HL-60/S4 treated with retinoic acid at 250 ng/mL for 4 days and 3 days (cell line): ENCODE data around the gene PACSIN1.

ENCODE experiments used
- in situ Hi-C: fragments of 300-500 bp; cut with MboI; formaldehyde crosslinking; loops from 2 replicates; pipeline ENCODE4 v1.7.0; 2022; ENCODE audit warnings: low sequenced_read_pairs

Gene PACSIN1, protein sequence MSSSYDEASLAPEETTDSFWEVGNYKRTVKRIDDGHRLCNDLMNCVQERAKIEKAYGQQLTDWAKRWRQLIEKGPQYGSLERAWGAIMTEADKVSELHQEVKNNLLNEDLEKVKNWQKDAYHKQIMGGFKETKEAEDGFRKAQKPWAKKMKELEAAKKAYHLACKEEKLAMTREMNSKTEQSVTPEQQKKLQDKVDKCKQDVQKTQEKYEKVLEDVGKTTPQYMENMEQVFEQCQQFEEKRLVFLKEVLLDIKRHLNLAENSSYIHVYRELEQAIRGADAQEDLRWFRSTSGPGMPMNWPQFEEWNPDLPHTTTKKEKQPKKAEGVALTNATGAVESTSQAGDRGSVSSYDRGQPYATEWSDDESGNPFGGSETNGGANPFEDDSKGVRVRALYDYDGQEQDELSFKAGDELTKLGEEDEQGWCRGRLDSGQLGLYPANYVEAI

DNA sequence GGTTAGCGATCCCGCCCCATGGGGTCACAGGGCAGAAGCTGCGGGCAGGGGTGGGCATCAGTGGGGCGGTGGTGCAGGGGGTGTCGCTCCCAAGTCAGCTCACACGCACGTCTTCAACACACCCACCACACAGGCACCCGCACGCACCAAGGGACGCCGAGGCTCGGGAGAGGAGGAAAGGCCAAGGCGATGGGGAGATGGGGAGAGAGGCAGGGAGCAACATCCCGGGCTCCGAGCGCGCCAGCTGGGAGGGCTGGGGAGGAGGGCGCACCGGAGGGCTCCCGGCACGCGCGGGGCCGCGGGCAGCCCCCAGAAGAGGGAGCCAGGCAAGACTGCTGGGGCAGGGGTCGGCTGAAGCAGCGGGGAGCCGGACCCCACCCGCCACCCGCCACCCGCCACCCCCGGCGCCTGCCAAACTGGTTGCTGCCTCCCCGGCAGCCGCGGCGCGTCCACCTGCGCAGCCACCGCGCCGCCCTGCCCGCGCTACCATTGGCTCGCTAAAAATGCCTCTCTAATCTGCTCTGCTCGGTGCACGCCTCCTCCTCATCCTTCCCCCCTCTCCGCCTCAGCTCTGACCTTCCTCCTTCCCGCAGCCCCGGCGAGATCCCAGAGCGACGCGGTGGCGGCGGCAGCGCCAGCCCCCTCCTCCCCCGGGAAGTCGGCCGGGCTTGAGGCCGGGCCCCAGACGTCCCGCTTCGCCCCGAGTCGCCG lies at the start of gene PACSIN1:
Gene PACSIN1 (plus strand): TSS at position 546 of the 711 bp plus-strand sequence. CDS start 60,230 bp downstream, outside the sequence.
- in situ Hi-C loops = no loop called here

DNA sequence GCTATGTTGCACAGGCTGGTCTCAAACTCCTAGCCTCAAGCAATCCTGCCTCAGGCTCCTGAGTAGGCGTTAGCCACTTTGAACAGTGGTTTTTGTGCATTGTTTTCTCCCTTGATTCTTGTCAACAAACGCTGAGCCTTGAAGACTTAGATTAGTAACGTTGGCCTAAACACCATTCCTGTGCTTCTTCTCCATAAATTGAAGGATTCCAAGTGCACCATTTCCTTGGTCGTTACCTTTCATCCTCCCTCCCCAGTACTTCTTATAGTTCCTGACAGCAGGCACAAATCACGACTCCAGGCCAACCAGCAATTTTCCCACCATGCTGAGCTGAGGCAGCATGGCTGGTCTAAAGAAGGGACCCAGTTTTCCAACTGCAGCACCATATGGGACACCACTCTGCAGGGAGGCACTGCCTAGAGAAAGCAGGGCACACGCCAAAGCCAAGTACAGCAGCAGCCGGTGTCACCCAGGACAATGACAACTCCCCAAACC lies 49.0 kb upstream of the PACSIN1 start:
- in situ Hi-C loops = loop anchor here (10.0 kb wide), 1 partner anchor 172 kb away; the partner anchor contains the start of gene SMIM29

DNA sequence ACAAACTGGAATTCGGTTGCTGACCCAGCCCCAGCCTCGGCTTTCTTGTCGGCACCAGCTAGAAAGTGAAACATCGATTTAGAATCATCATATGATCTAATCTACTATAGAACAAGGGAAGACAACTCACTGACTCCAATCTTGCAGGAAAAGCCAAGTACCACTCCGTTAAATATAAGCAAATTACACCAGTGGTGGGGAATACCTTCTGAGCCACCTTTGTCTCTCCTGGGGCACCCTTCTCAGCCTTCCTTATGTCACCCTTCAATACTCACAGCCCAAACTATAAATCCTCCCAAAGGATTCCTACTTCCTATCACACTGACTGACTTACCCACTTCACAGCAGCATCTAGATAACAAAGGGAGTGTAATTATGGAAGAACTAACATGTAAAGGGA lies 47.5 kb upstream of the PACSIN1 start:
- in situ Hi-C loops = loop anchor here (10.0 kb wide), 1 partner anchor 174 kb away; the partner anchor contains the start of gene SMIM29

DNA sequence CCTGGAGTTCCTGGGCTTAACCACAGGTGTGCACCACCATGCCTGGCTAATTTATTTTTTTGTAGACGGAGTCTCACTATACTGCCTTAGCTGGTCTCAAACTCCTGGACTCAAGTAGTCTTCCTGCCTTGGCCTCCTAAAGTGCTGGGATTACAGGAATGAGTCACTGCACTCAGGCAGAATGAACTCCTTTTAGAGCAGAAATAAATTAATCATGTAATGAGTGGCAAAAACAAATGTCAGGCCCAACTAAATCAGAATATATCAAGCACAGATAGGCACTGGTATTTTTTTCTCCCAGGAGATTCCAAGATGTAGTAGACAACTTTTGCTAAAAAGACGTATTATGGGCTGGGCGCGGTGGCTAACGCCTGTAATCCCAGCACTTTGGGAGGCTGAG lies 42.6 kb upstream of the PACSIN1 start:
- in situ Hi-C loops = no loop called here

DNA sequence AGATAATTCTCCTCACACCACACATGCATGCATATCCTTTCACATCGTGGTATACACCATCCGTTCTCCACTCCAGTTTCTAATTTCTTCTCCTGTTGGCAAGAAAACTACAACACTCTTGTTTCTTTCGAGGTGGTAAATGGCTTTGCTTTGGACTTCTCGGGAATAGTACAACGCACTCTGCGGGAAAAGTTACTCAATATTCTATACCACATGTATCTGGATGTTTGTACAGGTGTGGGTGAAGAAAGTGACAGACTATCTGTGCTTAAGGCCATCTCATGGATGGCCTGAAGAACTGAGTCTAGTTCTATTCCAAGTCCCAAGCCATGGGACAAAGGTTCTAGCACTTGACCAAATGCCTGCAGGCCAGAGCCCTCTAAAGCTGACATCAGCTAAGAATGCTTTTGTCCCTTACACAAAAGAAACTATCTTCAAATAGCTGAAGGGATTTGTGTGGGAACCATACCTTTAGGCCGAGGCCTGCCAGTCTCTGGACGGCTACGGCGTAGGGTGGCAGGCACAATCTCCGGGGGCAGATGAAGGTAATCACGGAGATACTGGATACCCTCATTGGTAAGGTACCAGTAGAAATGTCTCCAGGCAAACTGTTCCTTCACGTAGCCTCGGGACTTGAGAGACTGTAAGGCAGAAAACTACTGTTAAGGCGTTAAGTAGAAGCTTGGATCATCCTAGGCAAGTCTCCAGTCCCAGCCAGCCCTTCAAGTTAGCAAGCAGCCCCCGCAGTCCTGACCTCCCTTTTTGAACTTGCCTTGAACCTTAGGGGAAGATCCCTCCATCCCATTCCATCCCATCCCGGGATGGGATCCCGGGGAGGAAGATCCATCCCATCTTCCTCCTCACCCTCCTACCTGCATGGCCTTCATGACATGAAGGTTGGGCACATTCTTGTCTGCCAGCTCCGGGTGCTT lies 41.4 kb upstream of the PACSIN1 start:
- in situ Hi-C loops = no loop called here

DNA sequence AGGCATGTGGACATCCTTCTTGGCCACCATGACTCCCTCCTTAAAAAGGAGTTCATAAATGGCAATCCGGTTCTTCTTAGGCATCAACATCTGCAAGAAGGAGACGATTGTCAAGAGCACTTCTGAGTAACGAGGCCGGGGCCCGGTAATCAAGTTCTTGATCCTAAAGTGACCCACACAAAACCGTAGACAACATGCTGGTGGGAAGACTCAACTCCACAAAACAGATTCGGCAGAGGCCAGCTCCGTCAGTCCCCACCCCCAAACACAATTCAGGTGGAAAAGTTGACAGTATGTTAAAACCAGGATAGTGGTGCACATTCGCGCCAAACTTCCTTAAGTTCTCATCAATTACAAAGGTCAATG lies 40.8 kb upstream of the PACSIN1 start:
- in situ Hi-C loops = no loop called here

DNA sequence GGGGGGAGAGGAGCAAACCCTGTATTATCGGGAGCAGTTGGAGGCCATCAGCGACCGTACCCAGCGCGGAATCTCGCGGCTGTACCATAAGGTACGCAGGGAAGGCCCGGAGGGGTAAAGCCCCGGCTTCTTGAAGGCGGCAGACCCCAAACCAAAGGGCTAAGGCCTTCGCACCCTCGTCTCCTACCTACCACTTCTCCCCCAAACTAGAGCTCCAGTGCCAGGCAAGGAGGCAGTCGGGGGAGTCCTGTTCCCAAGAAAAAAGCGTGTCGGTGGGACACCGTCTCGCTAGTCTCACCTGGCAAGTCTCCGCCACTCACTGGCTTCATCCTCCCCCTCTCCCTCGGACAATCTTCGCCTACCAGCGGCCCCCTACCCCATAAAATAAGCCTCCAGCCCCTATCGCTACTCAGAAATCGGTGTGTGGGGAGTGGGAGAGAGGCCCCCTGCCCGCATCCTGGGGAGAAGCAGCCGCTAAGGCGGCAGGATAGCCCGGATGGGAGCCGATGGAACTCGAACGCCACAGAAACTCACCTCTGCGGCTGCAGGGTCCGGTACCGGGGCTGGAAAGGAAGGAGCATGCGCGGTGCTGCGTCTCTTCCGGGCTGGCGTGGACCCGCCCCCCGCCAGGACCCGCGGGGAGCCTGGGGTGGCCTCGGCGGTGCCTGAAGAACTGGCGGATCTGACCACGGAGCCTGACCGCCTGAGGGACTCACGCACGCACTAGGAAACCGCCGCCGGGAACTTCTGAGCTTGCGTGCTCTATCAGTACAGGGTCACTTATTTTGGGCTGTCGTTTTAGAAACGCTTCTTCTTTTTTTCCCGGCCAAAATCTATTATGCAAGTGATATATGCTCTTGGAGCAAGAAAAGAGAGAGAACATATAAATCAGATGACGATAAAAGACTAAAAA lies 40.1 kb upstream of the PACSIN1 start, which contains the start of gene RPS10:
Gene RPS10 (minus strand): TSS at position 572 of the 913 bp plus-strand sequence. CDS start 848 bp downstream, outside the sequence.
- in situ Hi-C loops = no loop called here

DNA sequence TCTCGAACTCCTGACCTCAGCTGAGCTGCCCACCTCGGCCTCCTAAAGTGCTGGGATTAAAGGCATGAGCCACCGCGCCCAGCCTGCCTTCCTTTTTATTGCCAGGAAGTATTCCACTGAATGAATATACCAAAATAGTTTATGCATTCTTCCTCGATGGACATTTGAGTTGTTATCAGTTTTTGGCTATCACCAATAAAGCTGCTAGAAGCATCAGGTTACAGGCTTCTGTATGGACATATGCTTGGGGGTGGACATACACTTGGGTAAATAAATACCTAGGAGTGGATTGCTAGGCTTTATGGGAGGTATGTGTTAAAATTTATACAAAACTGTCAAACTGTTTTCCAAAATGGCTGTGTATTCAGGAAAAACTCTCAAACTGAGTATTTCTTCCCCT lies 30.0 kb upstream of the PACSIN1 start:
- in situ Hi-C loops = no loop called here

DNA sequence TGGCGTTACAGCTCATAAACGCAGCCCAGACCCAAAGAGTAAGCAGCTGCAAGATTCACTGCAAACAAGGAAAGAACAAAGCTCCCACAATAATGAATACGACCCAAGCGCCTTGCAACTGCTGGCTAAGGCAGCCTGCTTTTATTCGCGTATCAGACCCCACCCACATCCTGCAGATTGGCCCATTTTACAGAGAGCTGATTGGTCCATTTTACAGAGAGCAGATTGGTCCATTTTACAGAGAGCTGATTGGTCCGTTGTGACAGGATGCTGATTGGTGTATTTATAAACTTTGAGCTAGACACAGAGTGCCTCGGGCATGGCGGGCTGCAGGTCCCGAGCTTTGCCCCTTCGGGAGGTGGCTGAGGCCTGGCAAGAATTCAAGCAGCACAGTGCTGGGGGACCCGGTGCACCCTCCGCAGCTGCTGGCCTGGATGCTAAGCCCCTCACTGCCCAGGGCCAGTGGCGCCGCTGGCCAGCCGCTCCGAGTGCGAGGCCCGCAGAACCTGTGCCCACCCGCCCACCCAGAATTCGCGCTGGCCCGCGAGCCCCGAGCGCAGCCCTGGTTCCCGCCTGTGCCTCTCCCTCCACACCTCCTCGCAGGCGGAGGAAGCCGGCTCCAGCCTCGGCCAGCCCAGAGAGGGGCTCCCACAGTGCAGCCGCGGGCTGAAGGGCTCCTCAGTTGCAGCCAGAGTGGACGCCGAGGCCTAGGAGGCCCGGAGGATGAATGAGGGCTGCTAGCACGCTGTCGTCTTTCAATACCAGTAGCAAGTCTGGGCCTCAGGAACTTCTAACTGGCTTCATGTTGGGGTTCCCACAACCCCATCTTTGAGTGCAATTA lies 28.9 kb upstream of the PACSIN1 start:
- in situ Hi-C loops = no loop called here

DNA sequence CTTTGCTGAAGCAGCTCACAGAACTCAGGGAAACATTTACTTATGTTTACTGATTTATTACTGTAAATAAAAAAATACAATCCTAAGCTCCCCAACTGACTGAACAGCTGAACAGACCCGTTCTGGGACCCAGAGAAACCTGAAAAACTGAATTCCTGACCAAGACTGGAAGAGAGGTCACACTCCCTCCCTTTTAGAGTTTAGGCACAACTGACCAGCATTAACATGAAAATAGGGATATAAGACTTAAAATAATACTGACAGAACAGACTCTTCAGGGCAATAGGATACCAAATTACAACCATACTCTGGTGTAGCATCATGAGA lies 28.3 kb upstream of the PACSIN1 start:
- in situ Hi-C loops = no loop called here

DNA sequence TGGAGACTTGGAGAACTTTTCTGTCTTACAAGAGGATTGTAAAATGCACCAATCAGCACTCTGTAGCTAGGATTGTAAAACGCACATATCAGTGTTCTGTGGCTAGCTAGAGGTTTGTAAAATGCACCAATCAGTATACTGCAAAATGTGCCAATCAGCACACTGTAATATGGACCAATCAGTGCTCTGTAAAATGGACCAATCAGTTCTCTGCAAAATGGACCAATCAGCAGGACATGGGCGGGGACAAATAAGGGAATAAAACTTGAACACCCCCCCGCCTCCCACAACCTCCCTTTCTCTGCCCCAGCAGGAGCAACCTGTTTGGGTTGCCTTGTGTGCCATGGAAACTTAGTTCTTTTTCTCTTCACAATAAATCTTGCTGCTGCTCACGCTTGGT lies 27.2 kb upstream of the PACSIN1 start:
- in situ Hi-C loops = no loop called here

DNA sequence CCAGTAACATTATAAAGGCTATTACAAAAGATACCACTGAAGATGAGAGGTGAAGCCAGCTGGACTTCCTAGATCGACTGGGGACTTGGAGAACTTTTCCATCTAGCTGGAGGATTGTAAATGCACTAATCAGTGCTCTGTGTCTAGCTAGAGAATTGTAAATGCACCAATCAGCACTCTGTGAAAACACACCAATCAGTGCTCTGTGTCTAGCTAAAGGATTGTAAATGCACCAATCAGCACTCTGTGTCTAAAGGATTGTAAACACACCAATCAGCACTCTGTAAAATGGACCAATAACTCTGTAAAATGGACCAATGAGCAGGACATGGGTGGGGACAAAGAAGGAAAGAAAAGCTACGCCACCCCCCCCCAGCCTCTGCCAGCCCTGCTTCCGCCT lies 26.4 kb upstream of the PACSIN1 start:
- in situ Hi-C loops = no loop called here

DNA sequence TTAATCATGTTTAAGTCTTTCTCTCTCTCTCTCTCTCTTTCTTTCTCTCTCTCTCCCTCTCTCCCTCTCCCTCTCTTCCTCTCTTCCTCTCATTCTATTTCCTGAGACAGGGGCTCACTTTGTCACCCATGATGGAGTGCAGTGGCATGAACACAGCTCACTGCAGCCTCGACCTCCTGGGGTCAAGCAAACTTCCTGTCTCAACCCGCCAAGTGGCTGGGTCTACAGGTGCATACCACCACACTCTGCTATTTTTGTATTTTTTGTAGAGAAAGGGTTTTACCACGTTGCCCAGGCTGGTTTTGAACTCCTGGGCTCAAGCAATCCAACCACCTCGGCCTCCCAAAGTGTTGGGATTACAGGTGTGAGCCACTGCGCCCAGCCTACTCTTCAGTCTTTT lies 24.4 kb upstream of the PACSIN1 start:
- in situ Hi-C loops = no loop called here

DNA sequence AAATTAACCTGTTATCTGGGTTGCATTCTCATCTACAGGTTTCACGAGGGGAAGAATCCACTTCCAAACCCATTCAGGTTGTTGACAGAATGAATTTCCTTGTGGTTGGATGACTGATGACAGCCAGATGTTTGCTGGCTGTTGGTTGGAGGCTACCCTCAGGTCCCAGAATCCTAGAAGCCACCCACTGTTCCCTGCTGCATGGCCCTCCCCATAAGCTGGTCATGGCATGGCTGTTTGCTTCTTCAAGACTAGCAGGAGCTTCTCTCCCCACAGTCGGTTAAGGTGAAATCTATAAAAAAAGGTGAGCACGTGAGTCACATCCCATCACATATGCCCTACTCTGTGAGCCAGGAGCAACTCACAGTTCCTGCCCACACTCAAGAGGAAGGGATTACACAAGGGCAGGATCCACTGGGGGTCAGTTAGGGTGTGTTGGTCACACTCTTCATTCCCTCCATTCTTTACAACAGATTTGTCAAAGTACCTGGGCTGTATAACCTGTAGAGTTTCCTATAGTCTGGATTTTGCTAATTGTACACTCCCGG lies 20.5 kb upstream of the PACSIN1 start:
- in situ Hi-C loops = no loop called here

DNA sequence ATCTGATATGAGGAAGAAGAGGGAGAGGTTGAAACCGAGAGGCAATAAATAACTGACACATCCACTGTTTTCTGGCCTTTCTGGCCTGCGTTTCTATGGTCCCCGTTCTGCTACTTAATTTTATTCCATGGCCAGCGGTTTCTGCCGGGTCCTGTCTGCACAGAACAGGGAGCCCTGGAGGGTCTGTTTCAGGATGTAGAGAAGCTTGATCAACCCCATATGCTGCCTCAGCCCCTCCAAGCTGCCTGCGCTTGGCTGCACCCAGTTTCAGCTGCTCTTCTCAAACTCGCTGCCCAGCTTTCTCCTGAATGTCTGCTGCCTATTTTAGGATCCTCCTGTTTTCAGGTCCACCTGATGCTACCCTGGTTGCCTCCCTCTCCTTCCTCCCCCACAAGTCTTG lies 18.5 kb upstream of the PACSIN1 start:
- in situ Hi-C loops = no loop called here

DNA sequence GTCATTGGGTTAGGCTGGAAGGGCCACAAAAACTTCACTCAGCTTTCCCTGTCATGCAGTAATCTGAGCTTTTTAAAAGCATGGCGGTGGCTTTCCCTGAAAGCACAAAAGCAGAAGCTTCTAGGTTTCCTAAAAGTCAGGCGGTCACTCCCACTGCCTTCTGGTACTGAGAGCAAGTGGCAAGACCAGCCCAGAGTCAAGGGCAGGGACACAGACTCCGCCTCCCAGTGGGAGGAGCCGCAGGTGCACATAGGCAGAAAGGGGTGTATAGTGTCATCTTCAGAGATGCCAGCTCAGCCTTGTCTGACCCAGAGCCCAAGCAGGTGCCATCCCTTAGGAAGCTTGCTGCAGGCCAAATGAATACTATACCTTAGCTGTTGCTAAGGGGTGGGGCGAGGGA lies 18.0 kb upstream of the PACSIN1 start:
- in situ Hi-C loops = no loop called here

DNA sequence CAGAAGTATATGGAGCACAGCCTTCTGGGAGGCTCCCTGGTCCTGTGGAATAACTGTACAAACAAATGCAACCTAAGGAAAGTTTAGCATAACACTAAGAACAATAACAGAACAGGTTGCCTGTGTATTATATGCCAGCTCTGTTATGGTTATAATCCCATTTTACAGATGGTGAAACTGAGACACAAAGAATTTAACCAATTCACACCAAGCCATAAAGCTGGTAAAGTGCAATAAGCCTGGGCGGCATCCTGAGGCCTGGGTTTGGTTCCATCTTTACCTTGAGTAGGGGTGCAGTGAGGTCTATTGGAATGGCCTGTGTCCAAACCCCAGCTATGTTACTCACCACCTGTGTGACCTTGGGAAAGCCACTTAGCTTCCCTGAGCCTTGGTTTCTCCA lies 14.7 kb upstream of the PACSIN1 start:
- in situ Hi-C loops = no loop called here

DNA sequence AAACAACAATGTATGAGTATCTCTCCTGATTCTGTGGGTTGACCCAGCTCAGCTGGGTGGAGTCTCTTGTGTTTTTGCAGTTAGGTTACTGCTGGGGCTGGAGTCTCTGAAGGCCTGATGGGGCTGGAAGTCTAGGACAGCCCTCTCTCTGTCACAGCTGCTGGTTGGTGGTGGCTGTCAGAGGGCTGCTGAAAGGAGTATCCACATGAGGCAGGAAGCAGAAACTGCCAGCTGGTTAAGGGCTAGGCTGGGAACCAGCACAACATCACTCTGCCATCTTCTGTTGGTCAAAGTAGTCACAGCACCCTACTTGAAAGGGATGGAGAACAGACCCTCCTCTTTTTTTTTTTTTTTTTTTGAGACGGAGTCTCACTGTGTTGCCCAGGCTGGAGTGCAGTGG lies 10.0 kb upstream of the PACSIN1 start:
- in situ Hi-C loops = no loop called here

DNA sequence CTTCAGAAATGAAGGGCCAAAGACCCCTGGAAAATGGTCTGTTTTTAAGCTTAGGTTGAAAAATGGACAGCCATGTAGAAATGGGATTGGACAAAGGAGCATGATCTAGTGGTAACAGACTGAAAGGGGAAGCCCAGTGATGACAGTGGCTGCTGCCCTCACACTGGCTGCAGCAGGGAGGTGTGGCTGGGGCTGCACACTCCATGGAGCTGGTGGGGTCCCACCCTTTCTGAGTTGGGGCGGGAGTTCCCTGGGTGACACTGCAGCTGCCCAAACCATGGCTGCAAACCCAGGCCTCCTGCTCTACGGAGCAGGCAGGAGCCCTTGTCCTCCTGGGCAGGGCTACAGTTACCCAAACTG lies 8.5 kb upstream of the PACSIN1 start:
- in situ Hi-C loops = no loop called here
